Lung microvascular endothelial cell (primary cell): ENCODE measurements around the gene TLE7. TPM values are rescaled to one million over a fixed set of nuclear protein-coding genes. Genes with fewer than 3 reads are reported as not detected.

Experiments used
- DNase-seq, 2 donors: peaks; one replicate each; pipeline versions ENCODE4 v3.0.0 to v3.0.0-alpha.2; 2010; ENCODE audit warnings: low read depth in 2 of 2
- total RNA-seq: library from RNA; depleted of rRNA; stranded (reverse); fragments of >200 nt; gene quantifications from 2 replicates; pipeline ENCODE4 v1.2.1, GENCODE V29; 2014

Gene TLE7
- total RNA-seq, 1 donor from 2014 or later, result not detected

DNA sequence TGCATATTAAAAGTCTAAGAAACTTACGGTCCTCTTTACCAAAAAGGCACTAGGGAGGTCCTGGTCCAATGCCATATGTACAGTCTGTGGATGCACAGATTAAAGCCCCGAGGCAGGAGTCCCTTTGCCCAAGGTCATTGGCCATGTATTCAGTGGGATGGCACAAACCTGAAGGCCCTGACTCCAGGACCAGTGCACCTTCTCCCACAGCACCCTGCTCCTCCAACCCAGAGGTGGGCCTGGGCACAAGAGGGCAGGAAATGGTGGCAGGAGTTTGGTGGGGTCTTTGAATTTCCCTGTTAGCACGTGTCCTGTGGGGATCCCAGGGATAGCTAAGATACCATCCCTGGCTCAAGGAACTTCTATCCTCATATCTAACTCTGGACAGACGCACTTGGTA lies 28.5 kb downstream of the TLE7 start:
- no peak for DNase-seq

DNA sequence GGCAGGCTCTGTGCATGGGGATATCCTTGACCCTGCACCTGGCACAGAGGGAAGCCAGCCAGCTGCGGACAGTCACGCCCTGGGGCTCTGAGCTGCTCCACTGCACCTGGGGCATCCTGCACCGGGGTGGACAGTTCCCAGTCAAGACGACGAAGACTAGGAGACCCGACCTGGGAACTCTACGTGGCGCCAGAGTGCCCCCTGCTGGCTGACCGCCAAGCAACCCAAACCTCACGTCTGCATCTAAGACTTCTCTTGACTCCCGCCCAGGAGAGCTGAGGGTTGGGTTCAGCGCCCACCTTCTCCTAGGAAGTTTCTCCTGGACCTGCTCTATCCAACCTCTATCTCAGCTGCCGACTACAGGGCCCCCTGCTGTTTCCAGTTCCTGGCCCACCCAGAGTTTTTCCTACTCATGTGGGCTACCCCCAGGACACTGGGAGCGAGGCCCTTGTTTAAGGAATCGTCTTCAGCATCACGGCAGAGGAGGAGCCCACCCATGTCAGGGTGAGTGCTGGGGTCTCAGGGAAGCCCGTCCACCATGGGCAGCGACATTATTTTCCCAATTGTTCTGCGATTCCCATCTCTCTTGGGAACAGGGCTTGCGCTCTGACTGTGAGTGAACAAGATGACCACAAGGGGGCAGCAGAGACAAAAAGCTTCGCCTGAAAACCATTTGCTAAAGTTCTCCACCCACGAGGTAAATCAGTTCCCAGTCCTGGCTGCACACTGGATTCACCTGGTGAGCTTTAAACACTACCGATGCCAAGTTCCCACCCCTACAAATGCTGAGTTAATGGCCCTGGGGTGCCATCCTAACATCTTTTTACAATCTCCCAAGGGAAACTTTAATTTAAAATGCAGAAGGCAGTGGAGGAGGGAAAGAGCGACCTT lies 29.3 kb downstream of the TLE7 start:
- DNase-seq, result peak; percentile 70 to 80

DNA sequence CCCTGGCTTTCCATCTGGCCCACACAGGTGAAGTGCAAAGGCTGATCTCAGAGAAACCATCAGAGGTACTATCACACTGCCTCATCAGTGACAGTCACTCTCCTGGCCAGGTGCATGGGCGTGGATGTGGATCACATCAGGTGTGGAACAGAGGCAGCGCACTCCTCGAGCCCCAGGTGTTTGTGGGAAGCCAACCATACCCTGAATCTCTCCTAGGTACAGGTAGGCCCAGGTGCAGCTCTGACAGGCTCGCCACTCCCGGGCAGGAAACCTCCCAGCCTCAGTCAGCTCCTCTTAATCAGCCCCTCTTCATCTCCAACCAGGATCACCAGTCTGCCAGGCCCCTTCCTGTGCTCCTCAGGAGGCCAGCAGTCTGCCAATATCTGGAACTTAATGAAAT lies 31.7 kb downstream of the TLE7 start:
- no peak for DNase-seq

DNA sequence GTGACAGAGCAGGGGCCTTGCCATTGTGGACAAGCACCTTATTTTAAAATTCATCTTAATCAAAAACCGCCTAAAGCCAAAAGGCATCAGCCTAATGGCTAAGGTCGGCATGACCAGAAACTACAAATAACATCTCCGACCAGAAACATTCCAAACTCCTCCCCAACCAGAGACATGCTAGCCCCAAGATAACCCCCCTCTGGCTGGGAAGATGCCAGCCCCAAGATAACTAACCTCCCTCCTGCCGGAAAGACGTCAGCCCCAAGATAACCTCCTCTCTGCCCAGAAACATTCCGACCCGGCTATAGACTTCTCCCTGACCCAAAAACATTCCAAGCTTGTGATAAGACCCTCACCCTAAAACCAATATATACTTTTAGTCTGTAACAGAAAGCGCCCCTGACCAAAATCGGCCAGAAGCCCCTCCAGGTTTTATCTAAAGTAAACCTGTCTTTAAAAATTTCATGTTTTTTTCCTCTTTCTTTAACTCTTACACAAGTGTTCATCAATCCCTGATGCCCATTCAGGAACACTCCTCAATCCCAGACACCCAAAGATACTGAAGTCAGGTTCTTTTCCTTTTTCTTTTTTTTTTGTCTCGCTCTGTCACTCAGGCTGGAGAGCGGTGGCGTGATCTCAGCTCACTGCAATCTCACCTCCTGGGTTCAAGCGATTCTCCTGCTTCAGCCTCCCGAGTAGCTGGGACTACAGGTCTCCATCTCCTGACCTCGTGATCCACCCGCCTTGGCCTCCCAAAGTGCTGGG lies 32.7 kb downstream of the TLE7 start:
- DNase-seq, result no peak

DNA sequence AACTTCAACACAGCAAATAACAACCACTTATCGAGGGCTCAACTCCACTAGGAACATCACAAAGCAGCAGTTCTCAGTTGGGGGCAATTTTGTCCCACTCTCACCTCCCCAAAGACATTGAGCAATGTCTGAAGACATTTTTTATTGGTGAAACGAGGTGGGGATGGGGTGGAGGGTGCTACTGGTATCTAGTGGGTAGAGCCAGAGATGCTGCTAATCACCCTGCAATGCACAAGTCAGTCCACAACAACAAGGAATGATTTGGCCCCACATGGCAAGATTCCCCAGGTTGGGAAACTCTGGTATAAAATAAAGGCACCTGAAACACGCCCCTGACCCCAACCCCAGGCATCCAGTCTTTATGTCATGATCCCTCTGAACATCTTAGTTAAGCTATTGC lies 33.3 kb downstream of the TLE7 start:
- DNase-seq, result no peak

DNA sequence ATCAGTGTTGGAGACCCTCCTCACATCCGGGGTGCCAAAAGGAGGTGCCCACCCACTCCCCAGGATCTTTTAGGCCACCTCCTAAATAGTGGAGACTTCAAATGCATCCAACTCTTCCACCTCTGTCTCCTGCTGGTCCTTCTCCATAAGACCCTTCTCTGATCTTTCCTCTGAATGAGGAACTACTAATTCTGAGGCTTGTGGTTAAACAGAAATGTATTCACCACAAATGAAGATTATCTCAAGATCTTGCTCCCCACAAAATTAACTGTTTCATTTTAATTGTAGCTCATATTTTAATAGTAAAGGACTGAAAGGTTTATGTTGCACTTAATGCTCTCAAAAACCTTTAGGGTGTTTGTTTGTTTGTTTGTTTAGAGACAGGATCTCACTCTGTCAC lies 34.1 kb downstream of the TLE7 start:
- DNase-seq, result no peak

DNA sequence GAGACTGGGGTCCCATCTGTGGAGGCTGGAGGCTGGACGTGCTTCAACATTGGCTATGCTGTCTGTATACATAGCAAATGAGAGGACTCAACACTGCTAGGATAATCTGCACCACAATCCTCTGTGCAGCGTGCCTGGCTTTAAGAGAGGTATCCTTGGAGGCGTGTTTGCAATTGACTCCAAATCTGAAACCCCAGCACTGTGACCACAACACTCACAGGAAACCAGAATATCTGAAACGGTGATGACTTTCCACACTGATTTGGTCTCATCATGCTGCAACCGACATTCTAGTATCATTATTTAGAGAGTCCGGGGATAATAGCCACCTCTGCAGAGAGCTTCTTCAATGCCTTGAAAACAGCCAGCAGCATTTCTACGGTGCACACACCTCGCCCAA lies 35.1 kb downstream of the TLE7 start:
- DNase-seq, result no peak

DNA sequence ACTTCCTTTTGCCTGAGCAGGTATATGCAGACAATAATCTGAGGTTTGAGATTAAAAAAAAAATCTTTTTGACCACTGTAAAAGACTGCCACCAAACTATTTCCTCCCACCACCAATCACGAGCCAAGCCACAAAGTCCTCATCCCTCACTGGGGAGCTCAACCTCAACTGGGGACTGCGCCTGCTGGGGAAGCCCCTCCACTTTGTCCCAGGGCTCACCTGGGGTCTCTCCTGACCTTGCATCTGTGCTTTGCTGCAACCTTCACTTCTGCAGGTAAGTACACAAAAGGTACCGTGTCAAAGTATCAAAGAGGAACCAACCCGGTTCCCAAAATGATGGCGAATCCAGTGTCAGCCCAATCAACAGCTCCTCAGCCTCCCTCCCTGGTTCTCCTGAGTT lies 35.5 kb downstream of the TLE7 start:
- DNase-seq, result no peak

DNA sequence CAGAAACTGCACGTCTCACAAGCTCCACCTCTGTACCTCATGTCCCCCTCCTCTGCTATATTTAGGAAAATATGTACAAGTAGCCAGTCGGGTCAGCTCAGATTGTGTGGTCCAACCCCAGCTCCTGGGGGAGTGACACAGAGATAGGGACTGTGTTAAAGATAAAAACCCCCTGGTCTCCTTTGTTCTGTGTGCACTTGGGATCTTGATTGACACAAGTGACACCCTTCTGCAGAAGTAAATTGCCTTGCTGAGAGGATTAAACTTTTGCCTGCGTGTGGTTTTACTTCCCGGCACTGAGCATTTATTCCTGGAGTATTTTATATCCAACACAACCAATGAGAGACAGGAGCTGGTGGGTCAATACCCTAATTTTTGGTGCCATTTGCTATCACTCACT lies 37.5 kb downstream of the TLE7 start:
- no peak for DNase-seq

DNA sequence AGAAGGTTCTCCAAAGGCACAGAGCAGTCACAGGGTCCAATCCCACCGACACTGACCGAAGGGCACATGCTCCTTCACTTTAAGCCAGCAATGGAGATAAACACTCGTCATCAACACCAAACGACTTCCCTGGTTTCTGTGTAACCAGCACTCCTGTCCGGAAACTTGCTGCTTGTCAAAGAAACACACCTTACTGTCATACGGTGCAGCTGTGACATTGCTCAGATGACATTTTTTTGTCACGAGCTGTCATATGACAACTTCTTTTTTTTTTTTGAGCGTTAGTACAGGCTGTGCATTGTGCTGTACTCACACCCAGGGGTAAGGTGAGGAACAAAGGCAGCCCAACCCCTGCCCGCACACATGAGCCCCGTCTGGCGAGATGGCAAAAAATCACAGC lies 39.2 kb downstream of the TLE7 start:
- DNase-seq, result no peak

DNA sequence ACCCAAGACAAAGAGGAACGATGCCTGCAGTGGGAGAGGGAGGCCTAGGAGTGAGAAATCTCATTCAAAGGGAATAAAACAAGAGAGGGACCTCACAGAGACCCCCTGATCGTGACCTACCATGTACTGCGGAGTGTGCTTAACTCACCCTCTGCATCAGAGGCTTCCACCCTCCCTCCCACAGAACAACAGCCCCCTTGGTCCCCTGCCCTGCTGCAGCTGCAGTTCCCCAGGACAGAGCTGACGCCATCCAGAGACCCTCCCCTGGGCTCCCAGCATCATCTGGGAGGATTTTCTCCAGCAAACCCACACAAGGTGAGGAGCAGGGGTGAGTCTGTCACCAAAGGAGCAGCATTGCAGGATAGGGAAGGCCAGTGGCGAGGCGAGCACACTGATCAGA lies 39.8 kb downstream of the TLE7 start:
- DNase-seq, result no peak

DNA sequence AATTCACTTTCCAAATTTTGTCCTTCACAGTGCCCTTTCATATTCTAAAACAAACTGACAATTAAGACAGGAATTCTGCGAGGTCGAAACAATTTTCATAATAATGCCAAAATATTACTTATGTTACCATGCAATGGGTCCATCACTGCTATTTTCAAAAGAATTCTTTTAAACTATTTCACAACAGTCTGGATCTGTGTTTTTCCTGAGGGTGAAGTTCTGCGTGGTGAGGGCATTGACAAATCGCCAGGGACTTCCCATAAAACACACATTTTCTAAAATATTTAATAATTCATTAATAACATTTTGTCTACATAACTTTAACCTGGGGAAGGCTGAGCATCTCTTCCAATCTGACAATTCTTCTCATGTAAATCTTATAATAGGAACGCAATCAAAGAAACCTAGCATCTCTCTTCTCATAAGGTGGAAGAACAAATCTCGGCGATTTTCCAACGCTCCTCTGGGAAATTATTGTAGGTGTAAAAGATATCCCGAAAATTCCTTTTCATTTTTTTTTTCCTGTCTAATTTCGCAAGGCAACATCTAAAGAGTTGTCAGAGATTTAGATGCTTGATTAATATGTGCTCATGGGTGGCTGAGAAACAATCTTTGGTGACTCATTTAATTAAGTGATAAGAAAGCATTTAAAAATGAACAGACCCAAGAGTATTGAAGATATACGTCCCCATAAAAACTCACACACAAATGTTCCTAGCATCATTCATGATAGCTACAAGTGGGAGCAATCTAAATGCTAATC lies 41.9 kb downstream of the TLE7 start:
- DNase-seq, result no peak

DNA sequence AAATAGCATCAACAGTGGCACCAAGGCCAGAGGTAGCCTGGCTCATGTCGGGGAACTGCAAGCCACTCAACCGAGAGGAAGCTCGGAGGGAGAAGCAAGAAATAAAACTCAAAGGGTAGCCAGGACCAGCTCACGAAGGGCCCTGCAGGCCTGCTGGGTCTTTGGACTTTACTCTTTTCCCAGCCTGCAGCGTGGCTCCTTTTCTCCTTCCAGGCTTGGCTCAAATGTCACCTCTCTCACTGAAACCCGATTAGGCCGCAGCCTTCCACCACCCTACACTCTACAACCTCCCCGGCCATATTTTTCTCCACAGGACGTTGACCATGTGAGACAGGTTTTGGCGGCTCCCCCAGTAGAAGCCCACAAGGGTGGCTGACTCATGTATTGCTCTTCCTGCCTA lies 45.3 kb downstream of the TLE7 start:
- DNase-seq, result no peak

DNA sequence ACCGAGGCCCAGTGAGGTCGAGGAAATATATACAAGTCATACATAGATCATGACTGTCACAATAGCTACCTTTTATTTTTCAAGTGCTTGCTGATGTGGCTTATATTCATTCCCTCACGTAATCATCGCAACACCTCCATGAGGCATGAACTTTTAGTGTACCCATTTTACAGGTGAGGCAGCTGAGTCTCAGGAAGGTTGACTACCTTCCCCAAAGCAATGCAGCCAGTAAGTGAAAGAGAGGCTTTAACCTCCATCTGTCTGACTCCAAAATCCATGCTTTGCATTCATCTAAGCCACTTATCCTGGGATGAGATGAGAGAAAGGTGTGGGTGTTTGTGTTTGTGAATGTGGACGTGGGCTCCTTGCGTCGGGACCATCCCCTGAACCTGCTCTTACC lies 52.5 kb downstream of the TLE7 start:
- DNase-seq, result no peak

DNA sequence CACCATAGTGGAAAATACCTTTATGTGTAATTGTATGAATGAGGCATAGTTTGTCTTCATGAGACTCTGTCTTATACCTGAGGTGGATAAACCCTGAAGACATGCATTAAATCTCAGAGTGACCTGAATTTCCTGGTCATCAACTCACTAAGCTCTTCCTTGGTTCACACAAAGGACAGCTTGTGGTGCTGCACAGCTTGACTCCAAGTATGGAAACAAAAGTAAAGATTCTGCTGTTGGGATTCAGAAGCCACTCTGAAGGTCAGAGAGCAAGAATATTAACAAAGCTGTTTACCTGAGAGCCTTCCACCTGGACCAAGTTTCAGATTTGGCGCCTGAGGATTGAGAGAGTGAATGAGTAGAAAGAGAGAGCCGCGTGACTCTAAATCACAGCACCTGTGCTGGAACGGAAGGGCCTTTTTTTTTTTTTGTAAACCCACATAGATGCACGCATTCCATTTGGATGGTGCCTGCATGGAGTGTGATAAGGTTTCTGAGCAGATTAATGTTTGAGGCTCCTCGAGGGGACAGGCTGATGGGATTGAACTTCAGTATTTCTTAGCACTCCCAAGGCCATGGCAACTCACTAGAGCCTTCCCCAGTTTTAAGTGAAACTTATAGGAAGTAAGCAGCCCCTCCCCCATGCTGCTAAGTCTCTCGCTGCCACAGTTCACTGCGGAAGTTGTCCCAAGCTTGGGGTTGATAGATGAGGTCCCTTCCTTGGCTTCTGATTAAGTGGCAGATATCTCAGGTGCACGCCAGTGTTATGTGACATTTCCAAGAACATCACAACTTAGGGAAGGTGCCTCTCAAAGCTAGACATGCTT lies 54.6 kb downstream of the TLE7 start:
- no peak for DNase-seq

DNA sequence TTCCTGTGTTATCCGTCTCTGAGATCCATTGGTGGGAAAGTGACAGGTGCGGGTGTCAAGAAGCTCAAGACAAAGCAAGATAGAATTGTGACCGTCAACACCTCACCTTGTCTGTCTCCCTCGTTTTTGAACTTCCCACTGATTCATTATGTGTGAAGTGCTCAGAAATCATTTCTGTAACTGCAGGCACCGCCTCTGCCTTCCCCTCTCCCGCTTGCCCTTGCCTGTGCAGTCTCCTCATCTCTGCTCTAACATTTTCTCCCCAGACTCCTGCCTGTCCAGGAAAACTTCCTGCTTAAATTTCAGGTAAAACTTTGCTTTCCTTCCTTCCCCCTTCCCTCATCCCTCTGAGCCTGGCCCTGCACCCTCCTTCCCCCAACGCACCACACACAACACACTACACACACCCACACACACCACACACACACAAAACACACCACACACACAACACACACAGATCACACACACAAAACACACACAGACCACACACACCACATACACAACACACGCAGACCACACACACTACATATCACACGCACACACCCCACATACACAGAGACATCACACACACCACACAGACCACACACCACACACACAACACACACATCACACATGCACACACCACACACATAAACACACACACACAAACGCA lies 57.7 kb downstream of the TLE7 start:
- DNase-seq, result no peak

DNA sequence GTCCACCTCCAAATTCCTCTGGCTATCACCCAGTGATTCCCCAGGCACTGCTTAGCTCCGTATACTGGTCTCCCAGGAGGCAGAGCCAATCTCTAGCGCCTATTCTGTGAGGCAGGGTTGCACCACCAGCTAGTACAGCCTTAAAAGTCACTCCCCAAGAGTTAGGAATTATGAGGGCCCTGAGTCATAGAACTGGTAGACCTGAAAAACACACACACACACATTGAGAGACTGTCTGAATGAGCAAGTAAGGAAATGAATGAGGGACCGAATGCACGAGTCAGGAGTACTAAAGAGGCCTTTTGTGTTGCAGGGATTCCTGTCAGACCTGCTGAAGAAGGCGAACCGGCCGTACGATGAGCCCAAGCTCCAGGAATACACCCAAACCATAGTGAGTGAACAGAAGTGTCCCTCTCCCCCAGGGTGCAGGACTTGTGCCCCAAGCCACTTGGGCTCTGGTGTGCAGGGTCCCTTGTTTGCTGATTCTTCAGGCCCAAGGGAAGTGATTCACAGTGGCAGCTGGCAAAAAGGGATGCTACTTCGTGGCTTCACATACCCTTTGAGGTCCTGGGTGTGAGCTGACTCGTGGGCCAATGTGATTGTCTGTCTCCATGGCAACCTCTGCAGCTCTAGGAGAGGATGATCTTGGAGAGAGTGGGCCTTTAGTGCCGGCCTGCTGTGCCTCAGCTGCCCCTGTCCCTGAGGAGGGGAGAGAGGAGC lies 58.6 kb downstream of the TLE7 start:
- no peak for DNase-seq

DNA sequence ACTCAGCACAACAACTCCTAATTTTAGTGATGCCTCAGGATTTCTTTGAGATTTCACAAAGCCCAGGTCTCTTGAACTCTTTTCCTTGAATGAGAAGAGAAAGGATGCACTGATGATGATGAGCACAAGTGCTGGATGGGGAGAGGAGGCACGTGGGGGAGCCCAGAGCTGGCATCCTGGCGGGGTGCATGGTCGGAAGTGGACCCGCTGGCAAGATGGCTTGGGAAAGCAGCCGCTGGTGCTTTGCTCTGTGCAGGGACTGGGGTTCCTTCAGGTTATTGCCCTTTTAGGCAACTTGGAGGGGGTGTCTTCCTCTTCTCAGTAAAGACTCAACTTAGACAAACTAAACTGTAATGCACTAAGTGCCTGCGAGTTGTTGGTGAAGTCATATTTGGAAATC lies 61.0 kb downstream of the TLE7 start:
- no peak for DNase-seq
